ENCODE measurements around the gene SPATA32.

Gene SPATA32

GRCh38 chr17:45236282-45236606 lies 25.6 kb downstream of the SPATA32 start:
- no peak overlapping the region for H3K4me3 ChIP-seq (ENCODE audit: low read length)
- peaks cover 10% of the 10 kb centered on the region for H3K4me1 ChIP-seq (ENCODE audit: control insufficient read depth, insufficient read depth, low read length)
- no peak overlapping the region for H3K9ac ChIP-seq (ENCODE audit: low read length)
- H3K36me3 ChIP-seq (ENCODE audit: control insufficient read depth, insufficient read depth, low read length), result no peaks in the 10 kb centered on the region
- H3K9me3 ChIP-seq (ENCODE audit: control insufficient read depth, low read length), result no peaks in the 10 kb centered on the region
- peaks cover 16% of the 10 kb centered on the region for H3K27me3 ChIP-seq (ENCODE audit: control insufficient read depth, insufficient read depth, low read length)

- Histone ChIP-seq H3K9ac (ENCODE audit: low read length) (no peak overlapping the region), H3K9me3 (ENCODE audit: control insufficient read depth, low read length) (no peaks in the 10 kb centered on the region), H3K4me1 (ENCODE audit: control insufficient read depth, insufficient read depth, low read length) (peaks cover 9% of the 10 kb centered on the region), H3K27me3 (ENCODE audit: control insufficient read depth, insufficient read depth, low read length) (peaks cover 13% of the 10 kb centered on the region), H3K4me3 (ENCODE audit: low read length) (no peak overlapping the region), H3K36me3 (ENCODE audit: control insufficient read depth, insufficient read depth, low read length) (no peaks in the 10 kb centered on the region)
Measured at GRCh38 chr17:45235416-45236281, 26.2 kb downstream of the SPATA32 start.

GRCh38 chr17:45234641-45235415 lies 27.1 kb downstream of the SPATA32 start:
- no peaks in the 10 kb centered on the region for H3K9me3 ChIP-seq (ENCODE audit: control insufficient read depth, low read length)
- H3K27me3 ChIP-seq (ENCODE audit: control insufficient read depth, insufficient read depth, low read length), result peaks cover 6% of the 10 kb centered on the region
- H3K9ac ChIP-seq (ENCODE audit: low read length), result no peak overlapping the region
- peaks cover 11% of the 10 kb centered on the region for H3K4me1 ChIP-seq (ENCODE audit: control insufficient read depth, insufficient read depth, low read length)
- H3K36me3 ChIP-seq (ENCODE audit: control insufficient read depth, insufficient read depth, low read length), result no peaks in the 10 kb centered on the region
- H3K4me3 ChIP-seq (ENCODE audit: low read length), result no peak overlapping the region

GRCh38 chr17:45233423-45233924 lies 28.4 kb downstream of the SPATA32 start:
- Histone ChIP-seq H3K36me3 (ENCODE audit: control insufficient read depth, insufficient read depth, low read length) (no peaks in the 10 kb centered on the region), H3K4me3 (ENCODE audit: low read length) (no peak overlapping the region), H3K9ac (ENCODE audit: low read length) (no peak overlapping the region), H3K4me1 (ENCODE audit: control insufficient read depth, insufficient read depth, low read length) (peaks cover 23% of the 10 kb centered on the region), H3K27me3 (ENCODE audit: control insufficient read depth, insufficient read depth, low read length) (peaks cover 5% of the 10 kb centered on the region), H3K9me3 (ENCODE audit: control insufficient read depth, low read length) (no peaks in the 10 kb centered on the region)

GRCh38 chr17:45232514-45233422 lies 29.1 kb downstream of the SPATA32 start:
- no peaks in the 10 kb centered on the region for H3K36me3 ChIP-seq (ENCODE audit: control insufficient read depth, insufficient read depth, low read length)
- no peak overlapping the region for H3K4me3 ChIP-seq (ENCODE audit: low read length)
- peaks cover 28% of the 10 kb centered on the region for H3K4me1 ChIP-seq (ENCODE audit: control insufficient read depth, insufficient read depth, low read length)
- H3K9ac ChIP-seq (ENCODE audit: low read length), result no peak overlapping the region
- peaks cover 5% of the 10 kb centered on the region for H3K27me3 ChIP-seq (ENCODE audit: control insufficient read depth, insufficient read depth, low read length)
- no peaks in the 10 kb centered on the region for H3K9me3 ChIP-seq (ENCODE audit: control insufficient read depth, low read length)

- Histone ChIP-seq H3K4me1 (ENCODE audit: control insufficient read depth, insufficient read depth, low read length) (peaks cover 36% of the 10 kb centered on the region), H3K9me3 (ENCODE audit: control insufficient read depth, low read length) (no peaks in the 10 kb centered on the region), H3K4me3 (ENCODE audit: low read length) (no peak overlapping the region), H3K36me3 (ENCODE audit: control insufficient read depth, insufficient read depth, low read length) (no peaks in the 10 kb centered on the region), H3K27me3 (ENCODE audit: control insufficient read depth, insufficient read depth, low read length) (peaks cover 5% of the 10 kb centered on the region), H3K9ac (ENCODE audit: low read length) (no peak overlapping the region)
Measured at GRCh38 chr17:45231481-45232116, 30.3 kb downstream of the SPATA32 start.

- no peaks in the 10 kb centered on the region for H3K36me3 ChIP-seq (ENCODE audit: control insufficient read depth, insufficient read depth, low read length)
- H3K4me3 ChIP-seq (ENCODE audit: low read length), result no peak overlapping the region
- H3K4me1 ChIP-seq (ENCODE audit: control insufficient read depth, insufficient read depth, low read length), result peaks cover 39% of the 10 kb centered on the region
- no peak overlapping the region for H3K9ac ChIP-seq (ENCODE audit: low read length)
- peaks cover 5% of the 10 kb centered on the region for H3K27me3 ChIP-seq (ENCODE audit: control insufficient read depth, insufficient read depth, low read length)
- H3K9me3 ChIP-seq (ENCODE audit: control insufficient read depth, low read length), result no peaks in the 10 kb centered on the region
Measured at GRCh38 chr17:45230787-45231480, 31.0 kb downstream of the SPATA32 start.

GRCh38 chr17:45230410-45230786 lies 31.5 kb downstream of the SPATA32 start:
- no peaks in the 10 kb centered on the region for H3K36me3 ChIP-seq (ENCODE audit: control insufficient read depth, insufficient read depth, low read length)
- H3K4me3 ChIP-seq (ENCODE audit: low read length), result no peak overlapping the region
- H3K4me1 ChIP-seq (ENCODE audit: control insufficient read depth, insufficient read depth, low read length), result peaks cover 39% of the 10 kb centered on the region
- H3K9me3 ChIP-seq (ENCODE audit: control insufficient read depth, low read length), result no peaks in the 10 kb centered on the region
- peaks cover 5% of the 10 kb centered on the region for H3K27me3 ChIP-seq (ENCODE audit: control insufficient read depth, insufficient read depth, low read length)
- no peak overlapping the region for H3K9ac ChIP-seq (ENCODE audit: low read length)

GRCh38 chr17:45229681-45230409 lies 32.0 kb downstream of the SPATA32 start:
- Histone ChIP-seq H3K9me3 (ENCODE audit: control insufficient read depth, low read length) (no peaks in the 10 kb centered on the region), H3K4me1 (ENCODE audit: control insufficient read depth, insufficient read depth, low read length) (peaks cover 39% of the 10 kb centered on the region), H3K27me3 (ENCODE audit: control insufficient read depth, insufficient read depth, low read length) (peaks cover 5% of the 10 kb centered on the region), H3K36me3 (ENCODE audit: control insufficient read depth, insufficient read depth, low read length) (no peaks in the 10 kb centered on the region), H3K4me3 (ENCODE audit: low read length) (no peak overlapping the region), H3K9ac (ENCODE audit: low read length) (peak overlapping the region; percentile 34)

GRCh38 chr17:45228763-45229539 lies 32.9 kb downstream of the SPATA32 start:
- H3K9ac ChIP-seq (ENCODE audit: low read length), result peak overlapping the region; percentile 34
- H3K4me1 ChIP-seq (ENCODE audit: control insufficient read depth, insufficient read depth, low read length), result peaks cover 39% of the 10 kb centered on the region
- no peaks in the 10 kb centered on the region for H3K36me3 ChIP-seq (ENCODE audit: control insufficient read depth, insufficient read depth, low read length)
- peaks cover 10% of the 10 kb centered on the region for H3K27me3 ChIP-seq (ENCODE audit: control insufficient read depth, insufficient read depth, low read length)
- no peaks in the 10 kb centered on the region for H3K9me3 ChIP-seq (ENCODE audit: control insufficient read depth, low read length)
- no peak overlapping the region for H3K4me3 ChIP-seq (ENCODE audit: low read length)
